GM12873 (cell line): ENCODE measurements around the gene IL1R2.

Experiments
- CTCF ChIP-seq: IDR thresholded peaks from 2 replicates; pipeline ENCODE4 v1.5.1; 2012; ENCODE audit warnings: low read depth, mild to moderate bottlenecking, moderate library complexity, low read length, control low read depth; ENCODE audit not compliant: insufficient read depth; ENCODE audit errors: missing control alignments

Gene IL1R2

GRCh38 chr2:102025583-102026267 lies 34.0 kb downstream of the IL1R2 start:
- no peak for TF ChIP-seq CTCF

DNA sequence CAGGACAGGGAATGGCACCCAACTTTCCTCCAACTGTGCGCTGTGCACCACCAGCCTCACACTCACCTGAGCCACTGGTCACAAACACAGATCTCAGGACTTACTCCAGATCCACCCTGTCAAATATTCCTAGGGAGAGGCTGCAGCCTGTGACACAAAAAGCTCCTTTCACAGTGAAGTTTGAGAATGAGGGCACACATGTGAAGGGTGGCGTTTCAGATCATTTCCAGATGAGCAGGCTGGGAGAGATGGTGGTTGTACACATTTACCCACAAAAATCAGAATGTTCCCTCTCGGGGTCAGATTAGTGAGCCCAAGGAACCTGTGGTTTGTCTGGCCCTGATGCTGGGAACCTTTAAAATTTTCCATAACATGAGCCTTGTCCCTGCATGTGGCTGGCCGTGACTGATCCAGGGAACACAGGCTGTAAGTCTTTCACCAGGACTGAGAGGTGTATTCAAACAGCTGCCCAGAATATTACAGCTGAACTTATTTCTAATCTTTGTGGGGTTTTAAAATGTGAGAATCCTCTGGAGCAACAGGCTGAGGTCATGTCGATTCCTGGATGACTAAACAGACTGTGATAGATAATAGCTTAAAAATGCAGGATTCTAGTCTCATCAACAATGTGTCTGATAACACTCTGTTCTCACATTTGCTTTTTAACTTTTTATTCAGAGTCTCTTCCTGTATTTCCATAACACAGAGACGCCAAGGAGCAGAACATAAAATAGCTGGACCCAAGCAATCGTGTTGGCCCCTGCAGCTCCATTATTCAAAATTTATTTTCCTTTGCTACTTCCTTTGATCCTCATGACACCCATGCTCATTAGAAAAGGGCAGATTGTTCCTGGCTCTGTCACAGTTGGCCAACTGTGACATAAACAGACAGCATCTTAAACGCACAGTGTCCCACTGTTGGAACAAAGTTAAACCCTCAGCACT lies 35.5 kb downstream of the IL1R2 start:
- no peak for TF ChIP-seq CTCF

DNA sequence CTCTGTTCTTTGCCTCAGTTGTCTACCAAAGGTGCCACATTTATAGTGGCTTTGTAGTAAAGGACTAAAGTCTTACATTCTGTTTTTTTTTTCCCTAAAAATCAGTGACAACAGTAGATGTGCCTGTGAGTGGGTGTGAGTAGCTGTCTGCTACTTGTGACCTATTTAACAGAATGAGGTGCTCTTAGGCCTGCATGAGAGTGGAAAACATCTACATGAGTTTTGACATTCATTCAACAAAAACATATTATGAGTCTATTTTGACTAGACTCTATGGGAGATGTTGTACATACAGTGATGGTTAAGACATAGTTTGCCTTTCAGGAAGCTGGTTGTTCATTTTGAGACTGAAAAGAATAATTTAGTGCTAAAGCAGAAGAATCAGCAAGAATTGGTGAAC lies 36.7 kb downstream of the IL1R2 start:
- TF ChIP-seq CTCF = no peak

DNA sequence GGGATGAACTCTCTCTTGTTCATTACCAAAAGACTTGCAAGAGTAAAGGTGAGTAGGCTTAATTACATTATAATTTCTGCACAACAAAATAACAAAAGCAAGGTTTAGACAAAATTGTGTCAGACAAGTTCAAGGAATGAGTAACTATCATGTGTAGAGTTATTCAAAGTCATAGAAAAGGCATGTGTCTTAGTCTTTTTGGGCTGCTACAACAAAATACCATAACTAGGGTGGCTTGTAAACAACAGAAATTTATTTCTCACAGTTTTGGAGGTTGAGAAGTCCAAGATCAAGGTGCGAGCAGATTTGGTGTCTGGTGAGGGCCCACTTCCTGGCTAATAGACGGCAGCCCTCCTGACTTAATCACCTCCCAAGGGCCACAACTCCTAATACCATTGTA lies 37.6 kb downstream of the IL1R2 start:
- no peak for TF ChIP-seq CTCF

DNA sequence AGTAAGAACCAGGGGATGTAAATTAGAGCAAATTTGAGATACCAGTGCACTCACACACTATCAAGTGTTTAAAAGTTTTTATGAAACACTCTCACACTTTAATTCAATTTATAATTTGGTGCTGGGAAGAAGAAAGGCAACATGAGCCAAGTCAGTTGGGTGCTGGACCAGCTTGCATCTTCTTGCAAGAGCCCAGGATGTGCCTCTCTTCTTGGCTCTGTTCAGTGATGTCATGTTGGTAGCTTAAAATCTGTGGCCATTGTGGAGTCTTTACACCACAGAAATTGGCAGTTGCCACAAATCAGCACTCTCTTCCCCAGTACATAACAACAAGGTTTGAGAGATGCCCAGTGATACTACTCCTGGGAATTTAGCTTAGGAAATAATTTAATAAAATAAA lies 38.2 kb downstream of the IL1R2 start:
- TF ChIP-seq CTCF = no peak

DNA sequence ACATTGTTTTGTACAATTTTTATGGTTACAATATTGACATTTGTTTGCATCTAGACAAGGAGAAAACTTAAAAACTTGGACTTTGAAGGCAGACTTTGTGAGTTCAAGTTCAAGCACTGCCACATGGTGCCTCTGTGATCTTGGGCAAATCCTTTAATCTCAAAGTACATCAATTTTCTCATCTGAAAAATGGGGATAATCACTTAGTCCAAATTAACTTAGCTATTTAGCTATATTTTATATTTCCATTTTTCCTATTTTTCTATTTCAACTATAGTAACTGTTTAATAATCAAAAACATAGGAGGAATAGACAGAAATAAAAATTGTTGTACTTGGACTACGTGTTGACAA lies 38.7 kb downstream of the IL1R2 start:
- no peak for TF ChIP-seq CTCF

GRCh38 chr2:102030855-102031527 lies 39.2 kb downstream of the IL1R2 start:
- TF ChIP-seq CTCF = no peak
